T-helper 9 cell (primary cell): Measurements from ENCODE around the gene DCAF17.
A peak's percentile ranks its signal among the peaks of the same experiment; 100 is the strongest.
"Not testable (repeated sequence)": the region's sequence is repeated elsewhere in the genome, so short reads cannot be mapped to it uniquely, and the experiment has no call there.

Experiments
- DNase-seq: peaks from one replicate; pipeline ENCODE4 v3.0.0-alpha.2; 2020

The DCAF17 gene

DNA sequence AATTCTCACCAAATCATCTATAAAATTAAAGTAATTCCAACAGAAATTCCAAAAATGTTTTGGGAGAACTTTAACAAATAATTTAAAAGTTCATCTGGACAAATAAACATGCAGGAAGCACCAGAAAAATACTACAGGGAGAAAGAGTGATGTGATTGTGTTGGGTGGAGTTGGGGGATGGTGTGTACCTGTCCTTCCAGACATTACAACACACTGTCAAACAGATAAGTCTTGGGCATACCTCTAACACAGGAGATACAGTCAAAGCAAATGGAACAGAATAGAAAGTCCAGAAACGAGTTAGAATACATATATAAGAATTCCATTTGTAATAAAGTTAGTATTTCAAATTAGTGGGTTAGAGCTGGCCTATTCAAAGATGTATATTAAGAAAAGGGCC lies 22.8 kb upstream of the DCAF17 start:
- DNase-seq: no peak

DNA sequence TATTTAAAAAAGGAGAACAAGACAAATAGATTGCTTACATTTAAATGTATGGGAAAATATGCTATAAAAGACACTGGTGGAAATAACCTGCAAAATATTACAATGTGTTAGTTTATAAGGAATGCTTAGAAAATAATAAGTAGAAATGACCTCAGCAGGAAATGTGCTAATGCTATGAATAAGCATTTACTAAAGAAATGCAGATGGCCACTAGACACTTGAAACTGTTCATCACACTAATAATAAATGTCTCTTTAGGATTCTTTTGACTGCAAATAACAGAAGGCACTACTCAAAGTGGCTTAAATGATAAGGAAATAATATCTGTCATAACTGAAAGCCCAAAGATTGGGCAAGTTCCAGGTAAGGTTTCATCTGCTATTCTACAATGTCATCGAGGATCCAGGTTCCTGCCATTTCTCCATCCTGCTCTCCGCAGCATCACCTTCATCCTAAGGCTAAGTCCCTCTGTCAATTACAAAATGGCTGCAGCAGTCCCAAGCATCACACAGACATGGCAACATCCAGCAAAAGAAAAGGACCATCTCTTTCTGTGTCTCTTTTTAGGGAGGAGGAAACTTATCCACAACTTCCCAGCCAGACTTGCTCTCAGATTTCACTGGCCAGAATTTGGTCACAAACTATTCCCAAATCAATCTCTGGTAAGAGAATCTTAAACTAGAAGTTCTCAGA lies 22.1 kb upstream of the DCAF17 start:
- DNase-seq: no peak

DNA sequence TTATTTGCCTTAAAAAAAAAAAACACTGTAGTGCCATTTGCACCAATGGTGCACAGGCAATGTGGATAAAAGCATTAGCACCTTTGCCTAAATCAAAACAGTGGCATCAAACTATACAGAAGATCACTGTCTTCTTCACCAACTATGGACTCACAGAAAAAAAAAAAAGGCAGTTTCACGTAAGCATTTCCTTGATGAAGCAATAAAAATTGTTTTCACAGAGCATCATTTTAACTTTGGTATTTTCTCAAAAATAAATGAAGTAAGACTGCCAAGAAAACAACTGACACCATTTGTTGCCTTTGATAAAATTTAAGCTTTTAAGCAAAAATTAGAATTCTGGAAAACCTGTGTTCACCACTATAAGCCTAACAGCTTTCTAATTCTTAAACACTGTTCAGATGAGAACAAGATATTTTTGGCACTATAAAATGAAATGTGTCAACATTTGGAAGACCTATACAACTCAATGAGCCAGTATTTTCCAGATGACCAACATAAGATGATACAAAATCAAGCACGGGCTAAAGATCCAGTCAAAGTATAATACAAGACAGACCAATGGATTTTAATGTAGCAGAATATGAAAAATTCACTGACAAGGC lies 21.4 kb upstream of the DCAF17 start:
- DNase-seq: no peak

- not testable (repeated sequence) for DNase-seq
Observed at GRCh38 chr2:171414645-171415044, 19.4 kb upstream of the DCAF17 start.

GRCh38 chr2:171416009-171416926 lies 17.8 kb upstream of the DCAF17 start:
- peak; percentile 62 for DNase-seq

- no peak for DNase-seq
Observed at GRCh38 chr2:171419333-171419732, 14.7 kb upstream of the DCAF17 start.

DNA sequence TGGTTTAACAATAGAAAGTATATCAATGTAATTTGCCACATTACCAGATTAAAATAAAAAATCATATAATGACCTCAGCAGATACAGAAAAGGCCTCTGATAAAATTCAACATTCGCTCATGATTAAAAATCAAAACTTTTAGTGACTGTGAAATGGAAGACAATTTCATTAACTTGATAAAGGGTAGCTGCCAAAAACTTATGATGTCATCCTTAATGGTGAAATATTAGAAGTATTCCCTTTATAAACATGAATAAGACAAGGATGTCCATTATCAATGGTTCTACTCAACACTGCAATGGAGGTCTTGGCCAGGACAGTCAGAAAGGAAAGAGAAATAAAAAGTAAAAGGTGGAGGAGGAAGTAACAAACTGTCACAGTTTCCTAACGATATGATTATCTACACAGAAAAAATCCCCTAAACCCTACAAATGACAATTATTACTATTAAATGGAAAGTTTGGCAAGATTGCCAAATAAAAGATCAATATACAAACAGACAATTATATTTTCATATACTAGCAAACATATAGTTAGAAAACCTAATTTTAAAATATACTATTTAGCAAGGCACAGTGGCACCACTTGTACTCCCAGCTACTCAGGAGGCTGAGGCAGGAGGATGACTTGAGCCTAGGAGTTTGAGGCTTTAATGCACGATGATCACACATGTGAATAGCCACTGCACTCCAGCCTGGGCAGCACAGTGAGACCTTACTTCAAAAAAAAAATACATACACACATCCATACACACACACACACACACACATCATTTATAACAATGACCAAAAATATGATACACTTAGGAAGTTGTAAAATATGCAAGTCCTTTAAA lies 13.1 kb upstream of the DCAF17 start:
- DNase-seq: no peak

DNA sequence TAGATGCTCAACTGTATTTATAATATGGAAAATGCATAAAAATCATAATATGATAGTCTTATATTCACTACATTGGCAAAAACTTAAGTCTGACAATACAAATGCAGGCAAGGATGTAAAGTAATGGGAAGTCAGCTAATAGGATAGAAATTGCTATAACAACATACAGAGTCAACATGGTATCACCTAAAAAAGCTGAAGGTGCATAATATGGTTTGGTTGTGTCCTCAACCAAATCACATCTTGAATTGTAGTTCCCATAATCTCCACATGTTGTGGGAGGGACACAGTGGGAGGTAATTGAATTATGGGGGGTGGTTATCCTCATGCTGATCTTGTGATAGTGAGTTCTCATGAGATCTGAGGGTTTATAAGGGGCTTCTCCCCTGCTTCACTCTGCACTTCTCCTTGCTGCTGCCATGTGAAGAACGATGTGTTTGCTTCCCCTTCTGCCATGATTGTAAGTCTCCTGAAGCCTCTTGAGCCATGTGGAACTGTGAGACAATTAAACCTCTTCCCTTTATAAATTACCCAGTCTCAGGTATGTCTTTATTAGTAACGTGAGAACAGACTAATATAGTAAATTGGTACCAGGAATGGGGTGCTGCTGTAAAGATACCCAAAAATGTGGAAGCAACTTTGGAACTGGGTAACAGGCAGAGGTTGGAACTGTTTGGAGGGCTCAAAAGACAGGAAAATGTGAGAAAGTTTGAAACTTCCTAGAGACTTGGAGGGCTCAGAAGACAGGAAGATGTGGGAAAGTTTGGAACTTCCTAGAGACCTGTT lies 11.1 kb upstream of the DCAF17 start:
- DNase-seq: not testable (repeated sequence)

GRCh38 chr2:171430516-171431410 lies 3.3 kb upstream of the DCAF17 start:
- DNase-seq: no peak

DNA sequence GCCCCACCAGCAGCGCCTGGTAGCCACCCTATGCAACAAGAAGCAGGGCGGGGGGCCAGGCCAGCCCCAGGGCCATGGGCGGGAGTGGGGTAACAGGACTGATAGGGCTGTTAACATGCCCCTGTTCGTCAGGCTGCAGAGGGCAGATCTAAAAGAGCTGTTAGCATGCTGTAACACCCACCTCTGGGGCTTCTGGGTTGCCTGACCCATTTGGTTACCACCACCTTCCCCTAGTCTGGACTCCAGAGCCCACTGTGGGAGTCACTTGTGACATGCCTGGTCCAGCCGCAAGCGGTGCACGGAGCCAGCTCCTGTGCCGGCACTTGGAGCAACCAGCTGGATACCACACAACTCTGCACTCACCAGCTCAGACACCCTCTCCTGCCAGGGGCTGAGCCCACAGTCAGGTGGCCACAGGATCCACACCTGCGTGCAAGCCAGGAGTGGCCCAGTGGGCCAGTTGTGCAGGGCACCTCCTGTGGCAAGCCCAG lies 2.3 kb upstream of the DCAF17 start:
- no peak for DNase-seq

DNA sequence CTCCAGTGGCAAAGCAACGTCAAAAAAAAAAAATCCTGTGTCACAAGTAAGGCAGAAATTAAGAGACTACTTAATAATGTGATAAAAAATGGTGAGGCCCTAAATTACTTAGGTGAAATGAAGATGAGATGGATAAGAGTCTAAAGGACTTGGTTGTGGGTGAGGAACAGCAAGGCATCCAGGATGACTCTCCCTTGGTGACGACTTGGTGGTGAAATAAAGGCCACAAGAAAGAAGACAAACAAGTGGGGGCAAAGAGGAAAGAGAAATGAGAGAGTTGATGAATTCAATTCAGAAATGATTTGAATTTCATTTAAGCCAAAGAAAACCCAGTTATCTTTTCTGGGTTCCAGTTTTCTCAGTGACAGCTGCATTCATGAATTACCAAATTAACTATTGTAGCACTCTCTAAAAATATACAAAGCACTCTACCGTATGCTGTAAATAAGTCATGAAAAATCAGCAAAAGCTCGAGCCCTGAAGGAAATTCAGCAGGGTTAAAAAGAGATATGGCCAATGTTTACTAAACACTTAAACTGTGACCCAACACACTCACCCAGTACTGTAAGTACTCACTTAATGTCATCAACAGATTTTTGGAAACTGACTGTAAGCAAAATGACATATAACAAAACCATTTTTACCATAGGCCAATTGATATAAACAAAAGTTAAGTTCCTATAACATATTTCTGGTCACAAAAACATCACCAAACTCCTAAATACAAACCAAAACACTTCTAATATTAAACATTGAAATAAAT lies 1.6 kb upstream of the DCAF17 start:
- DNase-seq: no peak

DNA sequence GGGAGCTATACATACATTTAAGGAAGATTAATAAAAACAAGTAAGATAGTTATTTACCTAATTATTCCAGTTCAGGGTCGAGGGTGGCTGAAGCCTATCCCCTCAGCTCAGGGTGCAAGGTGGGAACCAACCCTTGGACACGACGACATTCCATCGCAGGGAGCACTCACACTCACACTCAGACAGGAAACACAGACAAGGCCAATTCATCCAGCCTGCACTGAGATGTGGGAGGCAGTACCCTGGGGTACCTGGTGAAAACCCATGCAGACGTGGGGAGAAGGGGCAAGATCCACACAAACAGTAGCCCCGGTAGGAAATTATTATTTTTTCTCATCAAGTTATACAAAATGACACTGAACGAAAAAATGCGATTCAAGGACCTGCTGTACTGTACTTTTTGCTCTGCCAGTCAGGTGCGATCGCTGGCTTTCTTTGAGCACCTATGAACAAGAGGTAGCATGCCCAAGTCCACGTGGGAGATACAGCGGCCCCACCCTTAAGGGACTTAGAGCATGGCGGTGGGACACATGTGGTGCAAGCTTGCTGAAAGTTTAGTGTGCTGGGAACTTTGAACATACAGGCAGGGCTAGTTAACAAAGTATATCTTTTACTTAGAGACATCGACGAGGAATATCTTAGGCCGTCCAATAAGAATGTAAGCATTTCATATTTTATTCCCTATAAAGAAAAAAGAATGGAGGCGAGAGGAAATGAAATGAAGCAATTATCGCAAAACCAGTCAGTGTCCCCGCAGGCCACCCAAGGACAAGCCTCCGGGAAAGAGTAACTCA lies 860 bp upstream of the DCAF17 start:
- DNase-seq: peak; percentile 11

GRCh38 chr2:171433763-171434012 lies 338 bp upstream of the DCAF17 start, which contains the start of gene METTL8:
Gene METTL8 (minus strand): TSS chr2:171433990. CDS start chr2:171392185, 41,805 bp downstream.
- DNase-seq: no peak

- no peak for DNase-seq
Observed at GRCh38 chr2:171436307-171436706, 2.3 kb downstream of the DCAF17 start.

GRCh38 chr2:171441470-171441869 lies 7.4 kb downstream of the DCAF17 start:
- no peak for DNase-seq

DNA sequence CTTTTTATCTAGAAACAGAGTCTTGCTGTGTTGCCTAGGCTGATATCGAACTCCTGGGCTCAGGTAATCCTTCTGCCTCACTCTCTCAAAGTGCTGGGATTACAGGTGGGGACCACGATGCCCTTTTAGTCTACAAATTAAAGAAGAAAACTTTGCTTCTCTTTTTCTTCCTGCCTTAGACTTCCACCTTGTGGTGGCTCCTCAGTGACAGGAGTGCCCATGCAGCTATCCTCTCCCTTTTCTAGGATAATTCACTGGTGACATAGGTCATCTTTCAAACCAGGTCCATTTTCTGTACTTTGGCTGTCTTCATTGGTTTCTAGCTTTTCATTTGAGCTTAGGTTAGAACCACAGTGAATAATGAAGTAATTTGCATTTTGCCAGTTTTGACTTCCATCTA lies 13.6 kb downstream of the DCAF17 start:
- no peak for DNase-seq

DNA sequence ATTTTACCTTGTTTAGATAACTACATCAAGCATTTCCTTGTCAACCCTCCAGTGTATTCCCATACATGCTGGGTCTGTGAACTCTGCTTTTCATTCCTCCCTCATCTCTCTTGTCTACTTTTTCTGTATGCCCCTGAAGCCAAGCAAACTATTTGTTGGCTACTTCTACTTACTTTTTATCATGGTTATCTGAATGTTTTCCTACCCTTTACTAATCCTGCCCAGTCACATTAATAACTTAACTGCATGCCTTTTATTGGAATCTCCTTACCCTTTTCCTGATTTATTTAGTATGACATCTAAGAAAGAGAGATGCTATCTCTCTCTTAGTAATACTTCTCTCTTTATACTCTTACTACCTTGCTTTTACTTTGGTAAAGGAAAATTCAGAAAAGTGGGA lies 17.0 kb downstream of the DCAF17 start:
- DNase-seq: no peak

GRCh38 chr2:171452773-171453172 lies 18.7 kb downstream of the DCAF17 start:
- no peak for DNase-seq

GRCh38 chr2:171459498-171459897 lies 25.5 kb downstream of the DCAF17 start:
- no peak for DNase-seq
